ENCODE measurements around the gene CENPT. TPM values are rescaled to one million over a fixed set of nuclear protein-coding genes. Genes with fewer than 3 reads are reported as not detected.

Gene CENPT
- total and polyA plus RNA-seq, 2 of the 13 experiments (the other 11 are each of a cell fraction or from before 2014, with no cell fraction given) = 40.9 to 43.3 TPM

DNA sequence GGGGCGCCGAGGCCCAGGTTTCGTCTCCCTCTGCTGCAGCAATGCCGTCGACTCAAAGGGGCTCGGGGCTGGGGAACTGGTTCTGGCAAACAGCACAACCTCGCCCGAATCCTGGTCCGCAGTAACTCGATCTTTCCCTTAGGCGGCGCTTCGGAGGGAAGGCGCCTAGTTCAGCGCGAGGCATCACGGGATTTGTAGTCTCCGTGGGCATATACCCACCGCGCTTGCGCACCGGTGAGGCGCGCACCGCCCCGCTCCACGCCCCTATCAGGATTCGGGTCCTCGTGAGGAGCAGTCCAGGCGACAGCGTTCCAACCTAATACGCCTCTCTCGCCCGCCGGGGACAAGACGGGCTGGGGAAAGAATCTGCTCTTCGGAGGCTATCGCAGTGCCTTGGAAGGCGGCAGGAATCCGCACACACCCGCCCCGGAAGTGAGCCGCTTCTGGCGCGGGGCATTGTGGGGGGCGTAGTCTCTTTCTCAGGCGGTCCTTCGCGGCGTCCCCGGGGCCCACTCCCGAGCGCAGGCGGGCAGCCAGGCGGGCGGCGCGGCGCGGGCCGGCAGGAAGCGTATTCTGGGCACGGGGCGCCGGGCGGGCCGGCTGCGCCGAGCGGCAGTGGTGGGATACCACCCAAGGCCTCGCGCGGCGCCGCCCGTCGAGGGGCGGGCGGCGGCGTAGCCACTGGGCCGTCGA, 5.5 kb downstream of the CENPT start, which contains the start of gene THAP11 (continued):
- TF ChIP-seq ZNF331 (CRISPR knock-in tag; IDR thresholded peaks at IDR 0.05) = peak; percentile 85
- TF ChIP-seq, protein P1, sequence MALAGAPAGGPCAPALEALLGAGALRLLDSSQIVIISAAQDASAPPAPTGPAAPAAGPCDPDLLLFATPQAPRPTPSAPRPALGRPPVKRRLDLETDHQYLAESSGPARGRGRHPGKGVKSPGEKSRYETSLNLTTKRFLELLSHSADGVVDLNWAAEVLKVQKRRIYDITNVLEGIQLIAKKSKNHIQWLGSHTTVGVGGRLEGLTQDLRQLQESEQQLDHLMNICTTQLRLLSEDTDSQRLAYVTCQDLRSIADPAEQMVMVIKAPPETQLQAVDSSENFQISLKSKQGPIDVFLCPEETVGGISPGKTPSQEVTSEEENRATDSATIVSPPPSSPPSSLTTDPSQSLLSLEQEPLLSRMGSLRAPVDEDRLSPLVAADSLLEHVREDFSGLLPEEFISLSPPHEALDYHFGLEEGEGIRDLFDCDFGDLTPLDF (CRISPR knock-in tag; IDR thresholded peaks at IDR 0.05) = peak; percentile 92
- no peak; the same call in 1 of the 2 replicates for TF ChIP-seq PITX1 (CRISPR knock-in tag; IDR thresholded peaks at IDR 0.05)
- TF ChIP-seq, protein P2, sequence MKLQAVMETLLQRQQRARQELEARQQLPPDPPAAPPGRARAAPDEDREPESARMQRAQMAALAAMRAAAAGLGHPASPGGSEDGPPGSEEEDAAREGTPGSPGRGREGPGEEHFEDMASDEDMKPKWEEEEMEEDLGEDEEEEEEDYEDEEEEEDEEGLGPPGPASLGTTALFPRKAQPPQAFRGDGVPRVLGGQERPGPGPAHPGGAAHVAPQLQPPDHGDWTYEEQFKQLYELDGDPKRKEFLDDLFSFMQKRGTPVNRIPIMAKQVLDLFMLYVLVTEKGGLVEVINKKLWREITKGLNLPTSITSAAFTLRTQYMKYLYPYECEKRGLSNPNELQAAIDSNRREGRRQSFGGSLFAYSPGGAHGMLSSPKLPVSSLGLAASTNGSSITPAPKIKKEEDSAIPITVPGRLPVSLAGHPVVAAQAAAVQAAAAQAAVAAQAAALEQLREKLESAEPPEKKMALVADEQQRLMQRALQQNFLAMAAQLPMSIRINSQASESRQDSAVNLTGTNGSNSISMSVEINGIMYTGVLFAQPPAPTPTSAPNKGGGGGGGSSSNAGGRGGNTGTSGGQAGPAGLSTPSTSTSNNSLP (IDR thresholded peaks at IDR 0.05; ENCODE audit: low read depth, low read length) = 0 out of 2 replicates have a peak, but pooled peaks have one; percentile 35
- TF ChIP-seq ZNF207 (IDR thresholded peaks at IDR 0.05; ENCODE audit: borderline replicate concordance) = no peak
- no peak for TF ChIP-seq ZNF235 (CRISPR knock-in tag; IDR thresholded peaks at IDR 0.05; ENCODE audit: borderline replicate concordance)
- no peak for TF ChIP-seq TCF7 (IDR thresholded peaks at IDR 0.05; ENCODE audit: low read depth)
- TF ChIP-seq CHD2 (IDR thresholded peaks at IDR 0.05; ENCODE audit: low read depth, low read length) = no peak; the same call in 1 of the 2 replicates
- TF ChIP-seq ZNF496 (CRISPR knock-in tag; IDR thresholded peaks at IDR 0.05; ENCODE audit: insufficient replicate concordance) = no peak
- TF ChIP-seq HES4 (CRISPR knock-in tag; IDR thresholded peaks at IDR 0.05; ENCODE audit: borderline replicate concordance) = 0 out of 2 replicates have a peak, but pooled peaks have one; percentile 85
- TF ChIP-seq, protein P3, sequence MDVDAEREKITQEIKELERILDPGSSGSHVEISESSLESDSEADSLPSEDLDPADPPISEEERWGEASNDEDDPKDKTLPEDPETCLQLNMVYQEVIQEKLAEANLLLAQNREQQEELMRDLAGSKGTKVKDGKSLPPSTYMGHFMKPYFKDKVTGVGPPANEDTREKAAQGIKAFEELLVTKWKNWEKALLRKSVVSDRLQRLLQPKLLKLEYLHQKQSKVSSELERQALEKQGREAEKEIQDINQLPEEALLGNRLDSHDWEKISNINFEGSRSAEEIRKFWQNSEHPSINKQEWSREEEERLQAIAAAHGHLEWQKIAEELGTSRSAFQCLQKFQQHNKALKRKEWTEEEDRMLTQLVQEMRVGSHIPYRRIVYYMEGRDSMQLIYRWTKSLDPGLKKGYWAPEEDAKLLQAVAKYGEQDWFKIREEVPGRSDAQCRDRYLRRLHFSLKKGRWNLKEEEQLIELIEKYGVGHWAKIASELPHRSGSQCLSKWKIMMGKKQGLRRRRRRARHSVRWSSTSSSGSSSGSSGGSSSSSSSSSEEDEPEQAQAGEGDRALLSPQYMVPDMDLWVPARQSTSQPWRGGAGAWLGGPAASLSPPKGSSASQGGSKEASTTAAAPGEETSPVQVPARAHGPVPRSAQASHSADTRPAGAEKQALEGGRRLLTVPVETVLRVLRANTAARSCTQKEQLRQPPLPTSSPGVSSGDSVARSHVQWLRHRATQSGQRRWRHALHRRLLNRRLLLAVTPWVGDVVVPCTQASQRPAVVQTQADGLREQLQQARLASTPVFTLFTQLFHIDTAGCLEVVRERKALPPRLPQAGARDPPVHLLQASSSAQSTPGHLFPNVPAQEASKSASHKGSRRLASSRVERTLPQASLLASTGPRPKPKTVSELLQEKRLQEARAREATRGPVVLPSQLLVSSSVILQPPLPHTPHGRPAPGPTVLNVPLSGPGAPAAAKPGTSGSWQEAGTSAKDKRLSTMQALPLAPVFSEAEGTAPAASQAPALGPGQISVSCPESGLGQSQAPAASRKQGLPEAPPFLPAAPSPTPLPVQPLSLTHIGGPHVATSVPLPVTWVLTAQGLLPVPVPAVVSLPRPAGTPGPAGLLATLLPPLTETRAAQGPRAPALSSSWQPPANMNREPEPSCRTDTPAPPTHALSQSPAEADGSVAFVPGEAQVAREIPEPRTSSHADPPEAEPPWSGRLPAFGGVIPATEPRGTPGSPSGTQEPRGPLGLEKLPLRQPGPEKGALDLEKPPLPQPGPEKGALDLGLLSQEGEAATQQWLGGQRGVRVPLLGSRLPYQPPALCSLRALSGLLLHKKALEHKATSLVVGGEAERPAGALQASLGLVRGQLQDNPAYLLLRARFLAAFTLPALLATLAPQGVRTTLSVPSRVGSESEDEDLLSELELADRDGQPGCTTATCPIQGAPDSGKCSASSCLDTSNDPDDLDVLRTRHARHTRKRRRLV (CRISPR knock-in tag; IDR thresholded peaks at IDR 0.05) = no peak
- TF ChIP-seq ZFP41 (CRISPR knock-in tag; IDR thresholded peaks at IDR 0.05; ENCODE audit: borderline replicate concordance) = no peak; the same call in 1 of the 2 replicates
- TF ChIP-seq, protein P4, sequence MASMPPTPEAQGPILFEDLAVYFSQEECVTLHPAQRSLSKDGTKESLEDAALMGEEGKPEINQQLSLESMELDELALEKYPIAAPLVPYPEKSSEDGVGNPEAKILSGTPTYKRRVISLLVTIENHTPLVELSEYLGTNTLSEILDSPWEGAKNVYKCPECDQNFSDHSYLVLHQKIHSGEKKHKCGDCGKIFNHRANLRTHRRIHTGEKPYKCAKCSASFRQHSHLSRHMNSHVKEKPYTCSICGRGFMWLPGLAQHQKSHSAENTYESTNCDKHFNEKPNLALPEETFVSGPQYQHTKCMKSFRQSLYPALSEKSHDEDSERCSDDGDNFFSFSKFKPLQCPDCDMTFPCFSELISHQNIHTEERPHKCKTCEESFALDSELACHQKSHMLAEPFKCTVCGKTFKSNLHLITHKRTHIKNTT (CRISPR knock-in tag; IDR thresholded peaks at IDR 0.05) = no peak
- peak; percentile 45; the same call in 1 of the 2 replicates for TF ChIP-seq ZBTB20 (CRISPR knock-in tag; IDR thresholded peaks at IDR 0.05; ENCODE audit: borderline replicate concordance, low read depth)
- TF ChIP-seq NRL (CRISPR knock-in tag; IDR thresholded peaks at IDR 0.05; ENCODE audit: borderline replicate concordance) = peak; percentile 57; the same call in 1 of the 2 replicates
- 0 out of 2 replicates have a peak, but pooled peaks have one; percentile 55 for TF ChIP-seq ZFP90 (CRISPR knock-in tag; IDR thresholded peaks at IDR 0.05; ENCODE audit: borderline replicate concordance)
- TF ChIP-seq, protein P5, sequence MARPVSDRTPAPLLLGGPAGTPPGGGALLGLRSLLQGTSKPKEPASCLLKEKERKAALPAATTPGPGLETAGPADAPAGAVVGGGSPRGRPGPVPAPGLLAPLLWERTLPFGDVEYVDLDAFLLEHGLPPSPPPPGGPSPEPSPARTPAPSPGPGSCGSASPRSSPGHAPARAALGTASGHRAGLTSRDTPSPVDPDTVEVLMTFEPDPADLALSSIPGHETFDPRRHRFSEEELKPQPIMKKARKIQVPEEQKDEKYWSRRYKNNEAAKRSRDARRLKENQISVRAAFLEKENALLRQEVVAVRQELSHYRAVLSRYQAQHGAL (CRISPR knock-in tag; IDR thresholded peaks at IDR 0.05; ENCODE audit: not compliant biosample characterization) = peak; percentile 87
